GM19324 (cell line): Measurements from ENCODE around the gene LMBR1.
"Not testable (repeated sequence)": the region's sequence is repeated elsewhere in the genome, so short reads cannot be mapped to it uniquely, and the experiment has no call there.

Experiments
- ATAC-seq: cut with Tn5 transposase; IDR thresholded peaks from one replicate; pipeline ENCODE4 v1.9.1; 2021; ENCODE audit warnings: mild to moderate bottlenecking, moderate library complexity; ENCODE audit not compliant: unreplicated experiment, low FRiP score

LMBR1 gene

GRCh38 chr7:156857757-156858156 is 35.2 kb downstream of the LMBR1 start:
- no peak for ATAC-seq

- no peak for ATAC-seq
Measured at GRCh38 chr7:156854654-156855053, 38.3 kb downstream of the LMBR1 start.

GRCh38 chr7:156848979-156849378 is 44.0 kb downstream of the LMBR1 start:
- no peak for ATAC-seq

- ATAC-seq = no peak
Measured at GRCh38 chr7:156845379-156846101, 47.4 kb downstream of the LMBR1 start.

GRCh38 chr7:156843582-156843981 is 49.4 kb downstream of the LMBR1 start:
- ATAC-seq = not testable (repeated sequence)

- ATAC-seq = no peak
Measured at GRCh38 chr7:156843157-156843556, 49.8 kb downstream of the LMBR1 start.

- no peak for ATAC-seq
Measured at GRCh38 chr7:156842740-156843140, 50.2 kb downstream of the LMBR1 start.

GRCh38 chr7:156842317-156842716 is 50.7 kb downstream of the LMBR1 start:
- ATAC-seq = no peak

- no peak for ATAC-seq
Measured at GRCh38 chr7:156841497-156841896, 51.5 kb downstream of the LMBR1 start.

GRCh38 chr7:156840134-156840533 is 52.8 kb downstream of the LMBR1 start:
- ATAC-seq = no peak

- ATAC-seq = no peak
Measured at GRCh38 chr7:156836443-156836842, 56.5 kb downstream of the LMBR1 start.

- ATAC-seq = no peak
Measured at GRCh38 chr7:156834462-156834861, 58.5 kb downstream of the LMBR1 start.

GRCh38 chr7:156833312-156833711 is 59.7 kb downstream of the LMBR1 start:
- ATAC-seq = no peak

- ATAC-seq = no peak
Measured at GRCh38 chr7:156832195-156832877, 60.6 kb downstream of the LMBR1 start.

GRCh38 chr7:156829669-156830336 is 63.2 kb downstream of the LMBR1 start:
- no peak for ATAC-seq

- no peak for ATAC-seq
Measured at GRCh38 chr7:156827587-156828203, 65.3 kb downstream of the LMBR1 start.

GRCh38 chr7:156823435-156823834 is 69.5 kb downstream of the LMBR1 start:
- ATAC-seq = no peak

GRCh38 chr7:156820445-156821063 is 72.4 kb downstream of the LMBR1 start:
- no peak for ATAC-seq

GRCh38 chr7:156819733-156820295 is 73.2 kb downstream of the LMBR1 start:
- ATAC-seq = no peak

GRCh38 chr7:156818133-156818532 is 74.8 kb downstream of the LMBR1 start:
- no peak for ATAC-seq
